ENCODE measurements around the gene PEPD.

The PEPD gene

DNA sequence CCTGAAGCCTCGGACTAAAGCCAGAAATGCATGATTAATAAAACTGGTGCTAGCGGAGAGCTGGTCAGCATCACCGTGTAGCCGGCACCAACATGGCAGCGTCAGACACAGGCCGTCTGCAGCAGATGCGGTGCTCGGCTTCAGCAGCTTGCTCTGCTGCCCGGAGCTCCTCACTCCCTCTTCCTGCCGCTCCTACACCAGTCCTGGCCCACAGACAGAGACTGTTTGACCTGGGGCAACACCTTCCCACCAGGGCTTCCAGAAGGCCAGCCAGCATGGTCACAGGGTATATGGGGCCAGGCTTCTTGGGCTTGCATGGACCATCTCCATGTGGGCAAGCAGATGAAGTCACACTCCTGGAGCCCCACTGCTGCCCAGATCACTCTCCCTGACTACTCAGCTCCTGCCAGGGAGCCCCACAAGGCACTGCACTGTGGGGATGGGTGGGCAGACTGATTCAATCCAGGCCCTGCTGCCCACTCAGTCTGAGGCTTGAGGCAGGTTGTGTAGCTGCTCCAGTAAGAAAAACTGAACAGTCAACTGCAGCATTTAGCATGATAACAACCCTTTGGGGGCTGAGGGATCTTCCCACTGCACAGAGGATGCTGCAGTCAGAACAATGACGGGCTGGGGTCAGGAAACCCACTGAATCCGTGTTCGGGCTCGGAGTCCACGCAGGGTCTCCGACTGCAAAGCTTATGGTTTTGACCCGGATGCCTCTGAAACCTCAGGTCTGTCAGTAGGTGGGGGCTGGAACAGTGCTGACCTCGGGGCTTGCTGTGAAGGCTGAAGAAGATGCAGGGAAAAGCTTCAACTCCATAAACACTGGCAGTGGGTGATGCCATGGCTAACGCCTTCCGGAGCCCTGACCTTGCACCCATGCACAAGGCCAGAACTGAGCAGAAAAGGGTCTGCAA lies 102.5 kb downstream of the PEPD start:
- DNase-seq, result no peak

DNA sequence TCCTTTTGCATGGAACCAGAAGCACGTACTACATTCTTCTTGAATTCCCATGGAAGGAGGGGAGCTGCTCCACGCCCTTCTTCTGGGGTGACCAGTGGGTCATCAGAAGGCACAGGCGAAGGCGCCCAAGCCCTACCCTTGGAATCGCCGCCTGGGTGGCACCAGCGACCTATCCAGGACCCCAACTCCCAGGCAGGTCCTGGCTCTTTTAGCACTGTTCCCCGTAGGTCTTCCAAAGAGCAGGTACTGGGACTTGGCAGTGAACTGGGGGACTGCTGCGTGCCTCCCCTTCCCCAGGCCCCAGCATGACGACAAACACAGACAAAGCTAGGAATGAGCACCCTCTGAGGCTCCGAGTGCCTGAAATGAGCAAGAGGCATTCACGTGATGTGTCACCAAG lies 103.1 kb downstream of the PEPD start:
- DNase-seq, result no peak

DNA sequence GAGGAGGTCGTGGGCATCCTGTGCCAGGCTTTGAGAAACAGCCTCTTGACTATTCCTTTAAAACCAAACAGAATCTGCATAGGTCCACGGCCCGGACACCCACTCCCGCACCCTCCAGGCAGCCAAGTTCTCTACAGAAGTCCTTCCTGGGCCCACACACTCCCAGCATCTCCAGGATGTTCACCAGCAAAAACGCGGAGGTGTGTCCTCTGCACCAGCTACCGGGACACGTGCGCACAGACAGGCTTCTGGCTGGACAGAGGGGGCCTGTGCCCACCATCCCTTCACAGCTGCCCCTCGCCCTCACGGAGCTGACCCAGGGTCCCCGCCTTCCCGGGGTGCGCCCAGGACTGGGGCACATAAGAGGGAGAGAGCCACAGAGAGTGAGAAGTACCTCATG lies 103.8 kb downstream of the PEPD start:
- no peak for DNase-seq

DNA sequence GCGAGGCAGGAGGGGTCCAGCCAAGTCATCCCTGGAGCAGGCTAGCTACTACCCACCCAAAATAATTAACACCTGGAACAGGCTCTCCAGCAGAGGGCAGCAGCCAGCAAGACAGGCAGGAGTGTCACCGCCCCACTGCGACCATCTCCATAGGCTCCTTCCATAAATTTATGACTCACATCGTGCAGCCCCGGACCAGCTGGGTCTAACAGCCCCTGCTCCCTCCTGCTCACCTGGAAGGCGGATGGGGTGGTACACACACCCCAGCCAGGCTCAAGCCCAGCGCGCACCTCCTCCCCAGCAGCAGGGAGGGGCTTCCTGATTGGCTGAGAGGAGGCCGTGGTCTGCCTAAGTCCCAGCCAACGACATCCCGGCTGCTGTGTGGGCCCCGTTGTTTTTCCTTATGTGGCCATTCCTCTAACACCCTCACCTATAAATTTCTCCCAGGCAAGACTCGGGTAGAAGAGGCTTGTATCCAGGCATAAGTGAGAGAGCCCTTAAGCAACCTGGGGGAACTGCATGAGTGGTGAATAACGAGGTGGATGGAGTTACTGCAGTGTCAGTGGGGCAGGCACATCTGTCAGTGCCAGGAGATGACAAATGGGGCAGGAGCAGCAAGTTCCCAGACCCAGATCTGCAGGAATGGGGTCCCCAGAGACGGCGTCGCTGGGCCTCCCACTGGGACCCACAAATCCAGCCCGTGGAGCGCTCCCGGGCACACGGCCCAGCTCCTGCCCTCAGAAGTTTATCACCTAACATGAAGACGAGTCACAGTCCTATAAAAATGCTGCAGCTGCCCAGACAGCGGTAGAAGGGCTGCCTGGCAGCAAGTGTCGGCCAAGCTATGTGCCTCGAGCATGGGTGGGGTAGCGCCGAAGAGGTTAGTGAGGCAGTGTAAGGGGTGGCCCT lies 105.0 kb downstream of the PEPD start:
- no peak for DNase-seq

DNA sequence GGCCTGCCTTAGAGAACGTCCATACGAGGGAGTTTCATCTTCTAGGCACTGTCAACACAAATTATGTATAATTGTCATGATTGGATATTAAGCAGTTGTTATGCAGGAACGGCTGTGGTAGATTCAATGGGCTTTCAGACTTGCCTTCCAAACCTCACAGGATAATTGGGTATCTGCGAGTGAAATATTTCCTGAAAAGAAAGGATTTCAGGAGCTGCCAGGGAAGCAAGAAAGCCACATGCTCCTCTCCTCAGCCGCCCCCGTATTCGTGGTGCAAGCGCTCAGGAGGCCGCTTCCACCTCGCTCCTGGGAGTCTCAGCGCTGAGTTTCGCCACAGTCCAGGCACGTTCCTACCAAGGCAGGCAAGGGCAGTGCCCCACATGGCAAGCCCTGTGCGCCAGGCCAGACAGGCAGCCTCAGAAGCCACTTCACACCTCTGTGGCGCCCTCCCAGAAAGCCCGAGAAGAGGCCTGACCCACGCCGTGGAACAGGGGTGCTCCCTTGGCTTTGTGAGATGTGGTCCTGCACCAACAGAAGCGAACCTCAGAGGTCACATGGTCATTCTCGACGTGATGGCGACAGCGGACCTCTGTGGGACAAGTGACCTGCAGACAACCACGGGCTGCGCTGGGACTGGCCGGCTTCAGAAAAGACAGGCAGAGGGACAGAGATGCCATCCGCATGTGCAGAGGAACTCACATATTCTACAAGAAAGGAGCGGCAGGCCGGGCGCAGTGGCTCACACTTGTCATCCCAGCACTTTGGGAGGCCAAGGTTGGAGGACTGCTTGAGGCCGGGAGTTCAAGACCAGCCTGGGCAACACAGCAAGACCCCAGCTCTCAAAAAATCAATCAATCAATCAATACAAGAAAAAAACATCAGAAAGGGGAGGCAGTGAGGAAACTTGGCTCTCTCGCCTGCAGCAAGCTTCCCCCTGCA lies 106.7 kb downstream of the PEPD start:
- DNase-seq, result no peak

DNA sequence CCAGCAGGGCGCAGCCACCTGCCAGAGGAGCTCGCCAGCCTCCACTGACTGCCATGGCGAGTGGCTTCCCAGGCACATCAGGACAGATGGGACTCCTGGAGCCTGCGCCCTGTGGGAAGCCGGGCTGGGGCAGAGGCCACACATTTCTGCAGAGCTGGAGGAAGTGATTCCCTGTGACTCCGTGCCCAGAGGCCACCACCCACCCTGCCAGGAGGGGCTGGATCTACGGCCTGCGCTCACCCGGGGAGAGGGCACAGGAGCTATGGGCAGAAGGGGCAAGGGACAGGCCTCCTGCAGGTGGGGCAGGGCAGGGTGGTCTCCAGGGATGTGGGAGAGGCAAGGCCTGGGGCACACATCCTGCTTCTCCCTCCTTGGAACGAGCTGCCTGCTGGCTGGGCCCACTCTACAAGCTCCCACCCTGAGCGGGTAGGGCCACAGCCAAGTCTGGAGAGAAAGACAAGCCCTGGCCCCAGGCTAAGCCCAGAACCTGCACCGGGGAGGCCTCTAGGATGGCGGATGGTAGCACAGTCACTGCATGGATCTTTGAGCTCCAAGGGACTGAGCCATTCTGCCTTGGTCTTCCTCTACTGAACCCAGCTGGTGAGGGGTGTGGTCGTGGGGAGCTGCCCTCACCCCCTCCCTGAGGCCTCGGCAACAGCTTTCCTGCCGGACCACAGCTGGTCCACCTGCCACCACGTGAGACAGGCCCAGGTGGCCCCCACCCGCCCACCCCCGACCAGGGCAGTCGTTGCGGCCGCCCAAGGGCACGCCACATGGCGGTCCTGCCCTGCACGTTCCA lies 107.5 kb downstream of the PEPD start:
- DNase-seq, result no peak

DNA sequence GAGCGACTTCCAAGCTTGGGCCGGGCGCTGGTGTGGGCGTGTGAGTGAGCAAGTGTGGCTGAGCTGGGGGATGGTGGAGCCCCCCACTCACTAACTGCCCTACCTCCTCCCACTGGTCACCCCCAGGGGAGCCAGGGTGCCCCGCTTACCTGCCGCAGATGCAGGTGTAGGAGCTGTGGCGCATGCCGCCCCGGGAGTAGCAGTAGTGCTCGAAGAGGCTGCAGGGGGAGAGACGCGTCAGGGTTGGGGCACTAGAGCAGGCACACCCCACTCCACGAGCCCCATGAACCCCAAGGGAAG lies 108.2 kb downstream of the PEPD start:
- DNase-seq, result no peak

DNA sequence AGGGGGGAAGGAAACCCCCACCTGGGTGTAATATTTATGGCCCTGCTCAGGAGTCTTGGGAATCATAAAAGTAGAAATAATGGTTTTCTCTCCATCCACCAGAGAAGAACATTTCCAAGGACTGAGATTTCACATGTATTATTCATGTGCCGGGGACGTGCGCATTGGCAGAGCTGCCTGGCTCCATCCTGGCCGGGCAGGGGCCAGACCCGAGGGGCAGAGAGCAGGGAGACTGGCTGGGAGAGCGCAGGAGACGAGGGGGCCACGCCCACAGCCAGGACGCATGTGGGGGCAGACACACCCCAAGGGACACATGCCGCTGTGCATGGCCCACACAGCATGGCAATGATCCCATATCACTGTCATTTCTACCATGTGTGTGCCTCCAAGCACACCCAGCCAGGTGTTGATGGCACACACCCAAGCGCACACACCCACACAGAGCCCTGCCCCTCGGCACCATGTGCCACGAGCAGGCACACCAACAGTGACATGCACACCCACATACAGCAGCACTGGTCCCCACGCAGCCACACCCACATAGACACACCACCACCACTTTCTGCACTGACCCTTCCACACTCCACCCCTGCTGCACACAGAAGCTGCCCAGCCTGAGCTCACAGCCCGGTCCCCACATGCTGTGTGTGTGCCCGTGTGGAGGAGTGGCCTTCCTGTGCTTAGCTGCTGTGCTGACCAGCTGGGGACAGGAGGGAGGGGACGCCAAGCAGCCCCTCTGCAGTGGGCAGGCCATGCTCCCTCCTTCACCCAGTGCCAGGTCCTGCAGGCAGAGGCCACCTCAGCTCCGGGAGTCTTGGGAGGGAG lies 108.8 kb downstream of the PEPD start:
- DNase-seq, result no peak

DNA sequence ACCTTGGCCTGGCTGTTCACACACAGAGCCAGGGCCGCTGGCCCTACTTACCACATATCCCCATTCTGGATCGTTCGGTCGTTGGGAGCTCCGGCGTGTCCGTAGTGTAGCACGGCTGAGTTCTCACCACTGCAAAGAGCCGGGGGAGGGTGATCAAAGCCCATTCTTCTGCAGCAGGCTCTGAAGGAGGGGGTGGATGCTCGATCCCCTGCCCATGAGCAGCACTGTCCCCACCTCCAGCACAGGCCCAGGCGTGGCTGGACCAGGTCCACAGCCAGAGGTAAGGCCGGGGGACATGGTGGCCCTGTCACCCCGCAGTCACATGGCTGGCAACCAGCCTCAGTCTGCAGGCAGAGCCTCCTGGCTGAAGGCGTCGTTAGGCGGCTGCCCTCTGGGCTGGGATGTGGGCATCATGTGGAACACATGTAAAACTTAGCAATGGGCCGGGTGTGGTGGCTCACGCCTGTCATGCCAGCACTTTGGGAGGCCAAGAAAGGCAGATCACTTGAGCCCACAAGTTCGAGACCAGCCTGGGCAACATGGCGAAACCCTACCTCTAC lies 109.9 kb downstream of the PEPD start:
- DNase-seq, result no peak

DNA sequence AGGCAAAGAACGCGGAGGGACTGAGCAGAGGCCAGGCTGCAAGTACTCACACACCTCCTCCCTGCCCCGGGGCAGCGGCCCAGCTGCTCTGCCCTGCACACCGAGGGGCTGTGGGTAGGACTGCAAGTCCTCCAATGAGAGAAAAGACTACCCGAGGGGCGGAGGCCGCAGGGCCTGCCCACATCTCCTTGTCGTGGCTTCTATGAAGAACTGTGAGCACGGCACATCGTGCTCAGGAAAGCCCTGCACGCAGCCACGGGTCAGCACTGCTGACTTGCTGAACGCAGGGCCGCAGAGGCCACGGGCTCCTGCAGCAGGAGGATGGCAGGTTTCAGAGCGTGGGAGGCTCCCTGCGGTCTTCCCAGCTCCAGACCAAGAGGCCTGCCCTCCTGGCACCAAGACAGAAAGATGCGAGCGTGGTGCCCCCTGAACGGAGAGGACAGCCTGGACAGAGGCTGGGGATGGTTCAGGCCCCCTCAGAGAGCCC lies 110.6 kb downstream of the PEPD start:
- no peak for DNase-seq

DNA sequence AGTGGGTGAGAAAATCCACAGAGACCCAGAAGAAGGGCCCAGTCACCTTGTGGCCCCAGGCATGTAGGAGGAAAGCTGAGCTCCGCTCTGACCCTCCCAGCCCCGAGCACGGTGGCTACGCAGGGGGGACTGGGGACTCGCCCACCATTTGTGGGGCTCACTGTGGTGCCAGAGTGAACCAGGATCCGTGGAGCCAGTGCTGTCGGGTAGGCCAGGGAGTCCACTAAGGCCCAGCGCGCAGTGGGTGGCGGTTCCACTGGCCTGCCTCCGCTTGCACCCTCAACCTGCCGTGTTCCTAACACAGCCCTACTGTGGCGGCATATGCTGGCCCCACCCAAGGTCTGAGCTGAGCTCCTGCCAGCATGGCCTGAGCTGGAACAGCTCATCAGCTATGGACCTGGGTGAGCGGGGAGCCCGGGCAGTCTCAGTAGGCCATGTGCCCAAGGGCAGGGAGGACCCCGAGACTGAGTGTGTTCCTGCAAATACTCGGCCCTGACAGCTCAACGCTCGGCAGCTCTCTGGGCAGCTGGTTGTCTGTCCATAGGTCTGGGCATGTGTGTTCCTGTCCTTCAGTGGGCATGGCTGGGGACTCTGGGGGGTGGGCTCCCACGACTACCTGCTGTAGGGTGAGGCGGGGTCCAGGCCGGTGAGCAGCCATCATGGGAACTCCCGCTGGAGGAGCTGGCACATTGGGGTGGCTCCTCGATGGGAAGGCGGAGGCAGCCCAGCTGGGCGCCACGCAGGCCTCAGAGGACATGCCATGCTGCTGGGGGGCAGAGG lies 111.5 kb downstream of the PEPD start:
- DNase-seq, result no peak

DNA sequence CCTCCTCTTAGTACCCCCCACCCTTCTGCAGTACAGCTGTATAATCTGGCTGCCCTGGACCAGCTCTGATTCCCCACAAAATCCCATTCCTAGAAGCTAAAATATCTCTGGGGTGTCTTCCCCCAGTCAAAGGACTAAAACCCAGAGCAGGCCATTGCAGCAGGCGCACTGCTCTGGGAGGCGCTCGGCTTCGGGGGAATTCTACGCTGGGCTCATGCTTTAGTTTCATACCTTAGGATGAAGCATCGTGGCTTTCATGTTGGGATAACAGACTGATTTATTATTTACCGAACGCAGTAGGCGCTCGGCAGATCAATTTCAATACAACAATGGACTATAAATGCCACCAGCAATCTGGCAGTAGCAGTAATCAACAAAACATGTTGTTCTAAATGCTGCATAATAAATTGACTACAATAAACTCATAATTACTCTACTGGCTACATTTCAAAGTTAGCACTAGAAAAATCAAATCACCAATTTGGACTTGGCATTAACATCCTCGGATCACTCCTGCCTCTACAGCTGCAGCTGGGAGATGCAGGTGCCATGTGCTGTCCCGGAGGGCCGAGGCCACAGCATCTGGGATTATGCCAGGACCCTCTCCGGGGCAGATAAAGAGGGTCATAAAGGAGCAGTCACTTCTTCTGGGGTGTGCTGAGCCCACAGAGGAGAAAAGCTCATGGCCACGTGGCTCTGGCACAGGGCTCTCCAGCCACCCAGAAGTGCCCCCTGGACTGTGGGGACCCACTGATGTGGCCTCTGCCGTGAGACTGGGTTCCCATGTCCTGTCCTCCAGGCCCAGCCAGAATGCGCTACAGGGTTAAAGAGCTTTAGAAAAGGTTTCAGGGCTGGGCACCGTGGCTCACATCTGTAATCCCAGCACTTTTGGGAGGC lies 112.8 kb downstream of the PEPD start:
- no peak for DNase-seq

DNA sequence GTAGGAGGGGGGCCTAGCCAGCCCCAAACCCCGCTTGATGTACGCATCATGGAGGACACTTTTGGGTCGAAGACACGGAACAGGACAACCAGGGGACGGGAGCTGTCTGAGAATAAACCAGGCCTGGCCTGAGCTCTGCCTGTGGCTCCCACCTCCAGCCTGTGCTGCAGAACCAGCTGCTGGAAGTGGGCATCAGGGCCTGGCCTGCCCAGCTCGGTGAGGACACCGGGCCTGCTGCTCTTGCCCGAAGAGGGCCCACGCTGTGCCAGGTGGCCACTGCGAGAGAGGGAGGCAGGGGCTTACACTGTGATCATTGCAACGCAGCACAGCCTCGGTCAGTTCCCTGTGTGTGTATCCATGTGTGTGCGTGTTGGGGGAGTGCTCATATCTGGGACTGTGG lies 113.5 kb downstream of the PEPD start:
- no peak for DNase-seq

DNA sequence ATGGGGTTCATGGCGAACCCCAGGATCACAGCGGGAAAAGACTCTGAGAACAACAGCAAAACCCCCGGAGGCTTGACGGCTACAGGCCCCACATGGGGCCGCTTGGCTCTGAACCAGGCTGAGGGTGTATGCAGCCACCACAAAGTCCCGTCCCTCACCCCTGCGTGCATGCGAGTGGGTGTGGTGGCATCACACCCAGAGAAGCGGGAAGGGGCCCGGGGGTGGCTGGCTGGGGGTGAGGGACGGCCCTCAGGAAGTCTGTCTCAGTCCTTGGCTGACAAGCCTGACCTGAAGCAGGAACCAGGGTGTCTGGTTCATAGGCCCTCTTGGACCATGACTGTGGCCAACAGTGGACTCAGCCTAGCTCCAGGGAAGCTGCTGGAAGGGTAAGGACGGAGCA lies 113.9 kb downstream of the PEPD start:
- no peak for DNase-seq

DNA sequence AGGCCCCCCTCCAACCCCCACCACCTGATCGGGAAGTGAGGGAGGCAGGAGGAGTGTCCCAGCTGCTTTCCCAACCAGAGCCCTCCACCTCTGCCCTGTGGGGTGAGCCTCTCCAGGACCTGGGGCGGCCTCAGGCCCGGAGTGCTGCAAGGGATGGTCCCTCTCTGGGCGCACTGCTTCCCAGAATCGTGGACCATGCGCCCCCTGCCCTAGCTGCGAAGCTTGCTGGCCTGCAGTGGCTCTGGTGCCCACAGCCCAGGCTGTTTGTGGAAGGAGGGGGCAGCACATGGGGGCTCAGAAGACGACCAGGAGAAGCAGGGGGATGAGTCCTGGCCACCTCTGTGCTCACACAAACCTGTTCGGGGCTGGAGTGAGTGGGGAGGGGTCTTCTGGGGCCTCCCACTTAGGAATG lies 114.4 kb downstream of the PEPD start:
- DNase-seq, result no peak

DNA sequence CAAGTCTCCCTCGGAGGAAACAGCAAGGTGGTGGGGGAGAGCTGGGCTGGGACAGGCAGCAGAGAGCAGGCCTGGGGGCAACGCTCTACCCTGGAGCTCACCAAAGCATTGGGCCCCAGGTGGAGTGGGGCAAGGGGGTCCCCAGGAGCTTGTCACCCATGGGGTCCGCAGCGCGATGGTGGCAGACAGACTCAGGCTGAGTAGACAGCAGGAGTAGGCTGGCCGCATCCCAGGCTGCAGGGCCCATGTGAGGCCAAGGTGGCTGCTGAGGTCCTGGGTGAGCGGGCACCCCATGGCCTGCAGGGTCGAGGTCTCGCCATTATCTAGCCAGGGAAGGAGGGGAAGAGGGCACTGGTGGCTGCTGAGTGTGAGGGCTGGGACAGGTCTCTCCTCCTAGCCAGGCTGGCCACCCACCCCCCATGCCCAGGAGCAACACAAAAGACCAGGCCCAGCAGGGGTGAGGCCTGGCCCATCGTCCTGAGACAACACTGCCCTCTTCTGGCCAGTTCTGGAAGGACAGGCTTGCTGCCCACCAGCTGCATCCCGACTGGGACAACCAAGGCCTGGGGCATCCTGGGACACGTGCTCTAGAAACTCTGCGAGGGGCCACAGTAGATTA lies 115.0 kb downstream of the PEPD start:
- peak; percentile 84 for DNase-seq

DNA sequence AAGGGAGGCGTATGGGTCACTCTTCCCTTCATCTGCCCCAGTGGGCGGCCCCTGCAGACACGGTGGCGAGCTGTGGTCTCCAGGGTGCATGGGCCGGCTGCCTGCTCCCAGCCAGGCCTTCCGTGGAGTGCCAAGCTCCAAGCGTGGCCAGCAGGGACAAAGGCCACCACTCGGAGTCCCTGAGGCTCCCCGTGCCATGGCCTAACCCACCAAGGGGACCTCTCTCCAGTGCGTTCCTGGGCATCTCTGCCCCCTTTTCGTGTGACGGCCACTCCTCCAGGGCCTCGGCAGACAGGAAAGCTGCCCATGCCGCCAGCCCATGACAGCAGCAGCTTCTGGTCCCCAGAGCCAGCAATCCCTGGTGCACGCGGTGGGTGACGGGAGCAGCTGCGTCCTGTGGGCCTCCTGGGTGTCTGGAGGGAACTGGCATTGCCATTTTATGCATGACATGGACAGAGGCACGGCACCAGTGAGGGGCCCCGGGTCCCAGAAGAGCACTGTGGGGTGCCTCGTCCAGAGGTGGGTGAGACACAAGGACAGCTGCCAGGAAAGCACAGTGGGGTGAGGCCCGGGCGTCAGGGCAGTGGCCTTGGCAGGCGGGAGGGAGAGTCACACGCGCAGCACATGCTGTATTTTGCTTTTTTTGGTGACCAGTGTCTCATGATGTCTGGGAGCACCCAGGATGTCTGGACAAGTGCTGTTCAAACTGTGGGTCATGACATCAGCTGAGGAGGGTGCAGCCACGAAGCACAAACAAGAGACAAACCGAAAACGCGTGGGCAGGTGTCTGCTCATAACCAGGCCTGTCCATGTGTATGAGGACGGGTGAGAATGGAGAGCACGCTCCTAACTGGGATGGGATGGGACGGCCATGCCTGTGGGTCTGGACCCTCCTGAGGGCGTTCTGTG lies 115.8 kb downstream of the PEPD start:
- DNase-seq, result peak; percentile 14

Data from femur (tissue), 1 donor.